ENCODE results near the gene SEMA6D.

Gene SEMA6D

DNA sequence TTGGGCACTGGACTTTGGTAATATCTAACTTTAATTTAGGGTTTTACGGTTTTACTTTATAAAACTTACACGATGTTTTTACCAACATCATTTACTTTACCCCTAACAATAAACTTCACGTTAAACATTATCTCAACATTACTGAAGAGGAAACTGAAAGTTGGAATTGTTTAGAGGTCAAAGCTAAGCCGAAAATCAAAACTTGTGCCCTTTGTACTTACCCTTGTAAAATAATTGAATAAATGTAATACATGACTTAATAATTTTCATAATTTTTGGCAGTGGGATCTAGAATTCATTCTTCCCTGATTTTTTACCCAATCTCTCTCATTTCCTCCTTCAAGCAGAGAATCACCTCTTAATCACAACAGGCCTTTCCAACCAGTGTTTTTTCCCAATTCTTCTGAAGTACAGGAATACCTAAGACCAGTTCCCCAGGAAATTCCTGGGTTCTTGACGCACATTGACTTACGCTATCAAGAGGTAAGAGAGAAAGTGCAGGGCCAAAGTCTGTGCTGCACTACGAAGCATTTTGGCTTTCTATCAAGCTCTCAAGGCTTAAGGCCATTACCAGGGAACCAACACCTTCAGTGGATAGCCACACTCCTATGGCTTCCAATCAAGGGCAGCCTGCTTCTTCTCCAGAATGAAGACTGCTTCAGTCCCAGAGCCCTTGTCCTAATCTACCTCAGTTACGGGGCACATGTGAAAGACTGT lies 11.9 kb upstream of the SEMA6D start:
- no peak overlapping the region for H3K27ac ChIP-seq
- TF ChIP-seq, protein P1, sequence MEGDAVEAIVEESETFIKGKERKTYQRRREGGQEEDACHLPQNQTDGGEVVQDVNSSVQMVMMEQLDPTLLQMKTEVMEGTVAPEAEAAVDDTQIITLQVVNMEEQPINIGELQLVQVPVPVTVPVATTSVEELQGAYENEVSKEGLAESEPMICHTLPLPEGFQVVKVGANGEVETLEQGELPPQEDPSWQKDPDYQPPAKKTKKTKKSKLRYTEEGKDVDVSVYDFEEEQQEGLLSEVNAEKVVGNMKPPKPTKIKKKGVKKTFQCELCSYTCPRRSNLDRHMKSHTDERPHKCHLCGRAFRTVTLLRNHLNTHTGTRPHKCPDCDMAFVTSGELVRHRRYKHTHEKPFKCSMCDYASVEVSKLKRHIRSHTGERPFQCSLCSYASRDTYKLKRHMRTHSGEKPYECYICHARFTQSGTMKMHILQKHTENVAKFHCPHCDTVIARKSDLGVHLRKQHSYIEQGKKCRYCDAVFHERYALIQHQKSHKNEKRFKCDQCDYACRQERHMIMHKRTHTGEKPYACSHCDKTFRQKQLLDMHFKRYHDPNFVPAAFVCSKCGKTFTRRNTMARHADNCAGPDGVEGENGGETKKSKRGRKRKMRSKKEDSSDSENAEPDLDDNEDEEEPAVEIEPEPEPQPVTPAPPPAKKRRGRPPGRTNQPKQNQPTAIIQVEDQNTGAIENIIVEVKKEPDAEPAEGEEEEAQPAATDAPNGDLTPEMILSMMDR (IDR thresholded peaks at IDR 0.05): no peak
- DNase-seq (ENCODE audit: low spot score): no peak
- H3K4me3 ChIP-seq: no peak overlapping the region

DNA sequence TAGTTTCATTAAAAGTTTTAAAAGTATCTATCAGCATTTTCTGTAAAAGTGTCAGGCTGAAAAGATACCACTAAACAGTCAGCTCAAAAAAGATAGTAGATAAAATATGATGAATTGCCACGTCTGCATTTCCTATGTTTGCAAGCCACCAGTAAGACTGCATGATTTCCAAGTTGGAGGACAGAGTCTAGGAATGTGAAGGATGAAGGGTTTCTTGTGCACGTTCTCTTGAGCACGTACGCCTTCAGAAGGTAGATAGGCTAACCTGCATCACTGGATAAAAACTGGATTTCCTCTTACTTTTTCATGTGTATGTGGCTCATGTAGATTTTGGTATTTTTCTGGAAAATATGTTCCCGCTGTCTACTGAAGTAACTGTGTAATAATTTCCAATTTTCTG lies 9.9 kb upstream of the SEMA6D start:
- TF ChIP-seq, protein P1 (IDR thresholded peaks at IDR 0.05): no peak
- DNase-seq (ENCODE audit: low spot score): no peak
- no peak overlapping the region for H3K4me3 ChIP-seq
- no peak overlapping the region for H3K27ac ChIP-seq

DNA sequence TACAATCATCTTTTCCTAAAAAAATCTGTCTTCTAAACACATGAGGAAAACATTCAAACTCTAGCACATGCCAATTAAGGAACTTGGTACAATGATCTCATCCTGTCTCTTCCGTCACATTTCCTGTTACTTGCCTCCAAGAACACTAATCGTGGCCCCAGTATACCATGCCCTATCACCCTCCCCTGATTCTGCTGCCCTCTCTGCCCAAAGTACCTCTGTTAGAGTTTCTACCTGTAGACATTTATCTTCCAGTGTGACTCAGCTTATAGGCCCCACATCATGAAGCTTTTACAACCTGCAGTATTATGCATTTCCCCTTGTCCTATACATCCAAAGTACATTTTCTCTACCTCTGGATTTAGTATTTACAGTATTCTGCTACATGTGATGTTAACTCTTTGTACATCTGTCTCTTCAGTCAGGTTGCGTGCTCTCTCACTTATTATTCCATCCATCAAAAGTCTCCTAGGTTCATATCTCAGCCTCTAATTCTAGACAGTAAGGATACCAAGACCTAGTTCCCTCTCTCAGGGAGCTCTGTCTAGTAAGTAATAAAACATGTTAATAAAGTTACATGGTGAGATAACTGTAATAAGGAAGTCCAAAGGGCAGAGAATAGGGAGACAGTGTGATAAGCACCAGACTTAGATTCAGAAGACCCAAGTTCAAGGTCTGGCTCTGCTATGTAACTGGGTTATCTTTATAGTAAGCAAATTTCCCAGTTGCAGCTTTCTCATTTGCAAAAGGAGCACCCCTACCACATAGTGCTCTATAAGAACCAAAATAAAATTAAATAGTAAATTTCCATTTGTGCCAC lies 8.9 kb upstream of the SEMA6D start:
- H3K27ac ChIP-seq: no peak overlapping the region
- no peak for DNase-seq (ENCODE audit: low spot score)

DNA sequence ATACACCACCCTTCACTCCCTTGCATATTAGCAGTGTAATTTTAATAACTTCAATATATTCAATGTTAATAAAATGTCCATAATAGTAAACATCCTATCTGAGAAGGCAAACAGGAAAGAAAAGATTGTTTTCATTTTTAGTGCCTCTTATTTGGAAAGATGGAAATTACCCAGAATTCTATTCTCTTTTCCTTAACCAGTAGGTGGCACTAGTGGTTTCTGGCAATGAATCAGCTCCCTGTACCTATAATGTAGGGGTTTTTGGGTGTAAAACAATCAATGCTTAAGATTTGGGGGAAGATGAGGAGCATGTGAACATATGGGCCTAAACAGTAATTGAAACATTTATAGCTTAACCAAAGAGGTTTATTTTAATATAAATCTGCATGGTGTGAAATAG lies 5.7 kb upstream of the SEMA6D start:
- Histone ChIP-seq H3K4me3 (no peak overlapping the region), H3K27ac (no peak overlapping the region)
- TF ChIP-seq, protein P1 (IDR thresholded peaks at IDR 0.05): no peak
- no peak for DNase-seq (ENCODE audit: low spot score)

More for the DNA sequence above, 8.9 kb upstream of the SEMA6D start:
- TF ChIP-seq, protein P1 (IDR thresholded peaks at IDR 0.05): no peak
- H3K4me3 ChIP-seq: no peak overlapping the region

DNA sequence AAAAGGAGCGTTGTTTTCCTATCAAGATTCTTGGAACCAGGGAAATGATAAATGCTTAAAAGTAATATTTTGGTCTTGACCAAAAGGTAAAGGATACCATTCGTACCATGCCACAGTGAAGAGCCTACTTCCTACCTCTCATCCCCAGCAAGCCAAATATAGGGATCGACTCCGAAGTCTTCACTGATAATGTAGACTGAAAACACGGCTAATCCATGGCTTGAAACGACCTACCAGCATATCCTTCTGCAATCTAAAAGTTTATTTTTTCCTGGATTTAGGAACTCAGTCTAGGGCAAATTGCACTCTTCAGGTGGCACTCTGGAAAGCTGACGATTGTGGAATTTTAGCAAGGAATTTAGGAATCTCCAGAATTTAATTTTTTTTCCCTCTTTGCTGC lies 1.9 kb upstream of the SEMA6D start:
- peak overlapping the region in 1 of 2 donors; percentile 4 for H3K27ac ChIP-seq

DNA sequence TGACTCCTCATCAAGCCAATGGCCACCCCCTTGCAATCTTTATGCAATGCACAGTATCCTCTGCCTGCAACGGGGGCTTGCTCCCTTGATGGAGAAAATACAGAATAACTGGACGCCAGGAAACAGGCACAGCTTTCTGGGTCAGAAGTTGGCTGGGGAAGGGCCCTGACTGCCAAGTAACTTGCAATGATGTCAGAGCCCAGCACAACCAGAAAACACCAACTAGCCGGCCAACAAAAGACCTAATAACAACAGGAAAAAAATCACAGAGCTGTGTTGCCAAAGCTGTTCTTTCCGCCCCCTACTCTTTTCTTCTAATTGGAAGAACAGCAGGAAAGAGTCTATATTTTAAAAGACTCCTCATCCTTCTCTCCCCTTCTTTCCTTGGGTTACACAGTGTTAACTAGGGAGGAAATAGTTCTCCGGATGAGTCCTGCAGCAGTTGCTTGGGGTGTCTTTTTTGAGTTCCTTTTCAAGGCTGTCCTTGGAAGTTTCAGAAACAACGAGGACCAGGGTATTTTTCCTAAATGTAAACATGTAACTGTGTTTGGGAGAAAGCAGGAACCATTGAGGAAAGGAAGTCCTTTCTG lies 1.4 kb upstream of the SEMA6D start:
- Histone ChIP-seq H3K4me3 (peak overlapping the region; percentile 94), H3K27ac (peak overlapping the region; percentile 14 to 89)
- TF ChIP-seq, protein P1 (IDR thresholded peaks at IDR 0.05): no peak
- DNase-seq (ENCODE audit: low spot score): no peak

More for the DNA sequence above, 1.9 kb upstream of the SEMA6D start:
- H3K4me3 ChIP-seq: no peak overlapping the region
- DNase-seq (ENCODE audit: low spot score): no peak
- TF ChIP-seq, protein P1 (IDR thresholded peaks at IDR 0.05): no peak
